ENCODE measurements around the gene A3GALT2.

DNA sequence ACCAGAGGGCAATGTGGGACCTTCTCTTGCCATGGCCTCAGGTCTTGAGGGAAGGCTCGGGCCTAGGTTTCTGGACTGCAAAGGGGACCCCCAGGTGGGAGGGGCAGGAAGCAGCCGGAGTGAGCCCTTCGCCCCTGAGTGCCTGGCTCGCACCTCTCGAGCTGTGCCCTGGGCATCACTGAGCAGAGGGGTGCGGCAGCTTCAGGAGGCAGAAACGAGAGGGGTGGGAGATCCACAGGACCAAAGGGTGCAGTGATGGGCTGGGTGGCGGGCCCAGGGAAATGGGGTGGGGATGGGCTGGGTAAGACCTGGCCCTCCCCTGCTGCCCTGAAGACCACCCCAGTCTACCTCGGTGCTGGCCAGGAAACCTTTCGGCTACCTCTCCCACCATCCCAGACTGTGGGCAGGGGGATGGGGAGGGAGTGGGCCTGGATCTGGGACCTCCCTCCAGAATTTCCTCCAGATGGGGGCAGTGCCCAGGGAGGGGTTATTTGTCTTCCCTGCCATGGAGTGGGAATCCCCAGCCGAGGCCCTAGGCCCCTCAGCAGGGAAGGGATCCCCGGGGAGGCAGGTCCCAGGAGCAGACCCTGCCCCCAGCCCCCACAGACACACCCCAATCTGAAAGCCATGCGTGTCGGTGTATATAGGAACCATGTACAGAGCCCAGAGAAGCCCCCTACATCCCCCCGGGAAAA, 21.3 kb downstream of the A3GALT2 start:
- TF ChIP-seq, protein P1, sequence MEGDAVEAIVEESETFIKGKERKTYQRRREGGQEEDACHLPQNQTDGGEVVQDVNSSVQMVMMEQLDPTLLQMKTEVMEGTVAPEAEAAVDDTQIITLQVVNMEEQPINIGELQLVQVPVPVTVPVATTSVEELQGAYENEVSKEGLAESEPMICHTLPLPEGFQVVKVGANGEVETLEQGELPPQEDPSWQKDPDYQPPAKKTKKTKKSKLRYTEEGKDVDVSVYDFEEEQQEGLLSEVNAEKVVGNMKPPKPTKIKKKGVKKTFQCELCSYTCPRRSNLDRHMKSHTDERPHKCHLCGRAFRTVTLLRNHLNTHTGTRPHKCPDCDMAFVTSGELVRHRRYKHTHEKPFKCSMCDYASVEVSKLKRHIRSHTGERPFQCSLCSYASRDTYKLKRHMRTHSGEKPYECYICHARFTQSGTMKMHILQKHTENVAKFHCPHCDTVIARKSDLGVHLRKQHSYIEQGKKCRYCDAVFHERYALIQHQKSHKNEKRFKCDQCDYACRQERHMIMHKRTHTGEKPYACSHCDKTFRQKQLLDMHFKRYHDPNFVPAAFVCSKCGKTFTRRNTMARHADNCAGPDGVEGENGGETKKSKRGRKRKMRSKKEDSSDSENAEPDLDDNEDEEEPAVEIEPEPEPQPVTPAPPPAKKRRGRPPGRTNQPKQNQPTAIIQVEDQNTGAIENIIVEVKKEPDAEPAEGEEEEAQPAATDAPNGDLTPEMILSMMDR (tag by site-specific recombination; IDR thresholded peaks at IDR 0.05): no peak
- TF ChIP-seq TCF7L2 (IDR thresholded peaks at IDR 0.05; ENCODE audit: borderline replicate concordance, low read depth, low read length) (no peak), ZNF777 (tag by site-specific recombination; IDR thresholded peaks at IDR 0.05; ENCODE audit: borderline replicate concordance) (no peak), OSR2 (tag by site-specific recombination; IDR thresholded peaks at IDR 0.05) (no peak), ZNF623 (tag by site-specific recombination; IDR thresholded peaks at IDR 0.05) (no peak), ZFP3 (tag by site-specific recombination; IDR thresholded peaks at IDR 0.05; ENCODE audit: low read depth) (no peak), YY1 (tag by site-specific recombination; IDR thresholded peaks at IDR 0.05) (no peak), KLF10 (tag by site-specific recombination; IDR thresholded peaks at IDR 0.05) (no peak)
- TF ChIP-seq, protein P2, sequence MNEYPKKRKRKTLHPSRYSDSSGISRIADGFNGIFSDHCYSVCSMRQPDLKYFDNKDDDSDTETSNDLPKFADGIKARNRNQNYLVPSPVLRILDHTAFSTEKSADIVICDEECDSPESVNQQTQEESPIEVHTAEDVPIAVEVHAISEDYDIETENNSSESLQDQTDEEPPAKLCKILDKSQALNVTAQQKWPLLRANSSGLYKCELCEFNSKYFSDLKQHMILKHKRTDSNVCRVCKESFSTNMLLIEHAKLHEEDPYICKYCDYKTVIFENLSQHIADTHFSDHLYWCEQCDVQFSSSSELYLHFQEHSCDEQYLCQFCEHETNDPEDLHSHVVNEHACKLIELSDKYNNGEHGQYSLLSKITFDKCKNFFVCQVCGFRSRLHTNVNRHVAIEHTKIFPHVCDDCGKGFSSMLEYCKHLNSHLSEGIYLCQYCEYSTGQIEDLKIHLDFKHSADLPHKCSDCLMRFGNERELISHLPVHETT (tag by site-specific recombination; IDR thresholded peaks at IDR 0.05): no peak
- TF ChIP-seq, protein P3, sequence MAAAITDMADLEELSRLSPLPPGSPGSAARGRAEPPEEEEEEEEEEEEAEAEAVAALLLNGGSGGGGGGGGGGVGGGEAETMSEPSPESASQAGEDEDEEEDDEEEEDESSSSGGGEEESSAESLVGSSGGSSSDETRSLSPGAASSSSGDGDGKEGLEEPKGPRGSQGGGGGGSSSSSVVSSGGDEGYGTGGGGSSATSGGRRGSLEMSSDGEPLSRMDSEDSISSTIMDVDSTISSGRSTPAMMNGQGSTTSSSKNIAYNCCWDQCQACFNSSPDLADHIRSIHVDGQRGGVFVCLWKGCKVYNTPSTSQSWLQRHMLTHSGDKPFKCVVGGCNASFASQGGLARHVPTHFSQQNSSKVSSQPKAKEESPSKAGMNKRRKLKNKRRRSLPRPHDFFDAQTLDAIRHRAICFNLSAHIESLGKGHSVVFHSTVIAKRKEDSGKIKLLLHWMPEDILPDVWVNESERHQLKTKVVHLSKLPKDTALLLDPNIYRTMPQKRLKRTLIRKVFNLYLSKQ (tag by site-specific recombination; IDR thresholded peaks at IDR 0.05; ENCODE audit: borderline replicate concordance): no peak
